ENCODE measurements around the gene SLC22A2.

SLC22A2 gene

GRCh38 chr6:160201061-160201460 is 57.6 kb downstream of the SLC22A2 start:
- H3K4me3 ChIP-seq (ENCODE audit: low read depth in 1 of 2, low read length in 2 of 2), result no peak overlapping the region
- H3K9ac ChIP-seq (ENCODE audit: low read depth, low read length), result no peak overlapping the region
- no peaks in the 10 kb centered on the region for H3K36me3 ChIP-seq (ENCODE audit: insufficient read depth, low read length)
- H3K4me2 ChIP-seq (ENCODE audit: insufficient read depth, low read length), result no peak overlapping the region
- no peak overlapping the region for H3K27ac ChIP-seq (ENCODE audit: low read length)
- no peak overlapping the region for H2AFZ ChIP-seq (ENCODE audit: low read depth, low read length)
- no peaks in the 10 kb centered on the region for H3K79me2 ChIP-seq (ENCODE audit: insufficient read depth, low read length)
- H4K20me1 ChIP-seq (ENCODE audit: insufficient read depth, low read length), result no peaks in the 10 kb centered on the region
- H3K27me3 ChIP-seq (ENCODE audit: insufficient read depth, low read length, poor library complexity), result no peaks in the 10 kb centered on the region
- no peaks in the 10 kb centered on the region for H3K9me3 ChIP-seq (ENCODE audit: insufficient read depth, low read length, severe bottlenecking)
- no peak for DNase-seq
- TF ChIP-seq EZH2 (IDR thresholded peaks at IDR 0.05; ENCODE audit: borderline replicate concordance, low read depth, low read length, severe bottlenecking), result no peak
- TF ChIP-seq, protein P1, sequence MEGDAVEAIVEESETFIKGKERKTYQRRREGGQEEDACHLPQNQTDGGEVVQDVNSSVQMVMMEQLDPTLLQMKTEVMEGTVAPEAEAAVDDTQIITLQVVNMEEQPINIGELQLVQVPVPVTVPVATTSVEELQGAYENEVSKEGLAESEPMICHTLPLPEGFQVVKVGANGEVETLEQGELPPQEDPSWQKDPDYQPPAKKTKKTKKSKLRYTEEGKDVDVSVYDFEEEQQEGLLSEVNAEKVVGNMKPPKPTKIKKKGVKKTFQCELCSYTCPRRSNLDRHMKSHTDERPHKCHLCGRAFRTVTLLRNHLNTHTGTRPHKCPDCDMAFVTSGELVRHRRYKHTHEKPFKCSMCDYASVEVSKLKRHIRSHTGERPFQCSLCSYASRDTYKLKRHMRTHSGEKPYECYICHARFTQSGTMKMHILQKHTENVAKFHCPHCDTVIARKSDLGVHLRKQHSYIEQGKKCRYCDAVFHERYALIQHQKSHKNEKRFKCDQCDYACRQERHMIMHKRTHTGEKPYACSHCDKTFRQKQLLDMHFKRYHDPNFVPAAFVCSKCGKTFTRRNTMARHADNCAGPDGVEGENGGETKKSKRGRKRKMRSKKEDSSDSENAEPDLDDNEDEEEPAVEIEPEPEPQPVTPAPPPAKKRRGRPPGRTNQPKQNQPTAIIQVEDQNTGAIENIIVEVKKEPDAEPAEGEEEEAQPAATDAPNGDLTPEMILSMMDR (IDR thresholded peaks at IDR 0.05; ENCODE audit: borderline replicate concordance, extremely low read depth, low read length, poor library complexity, severe bottlenecking), result no peak
- no peak for ATAC-seq (ENCODE audit: insufficient read depth, low read depth)
- H3K4me1 ChIP-seq (ENCODE audit: insufficient read depth, low read length), result no peaks in the 10 kb centered on the region

DNA sequence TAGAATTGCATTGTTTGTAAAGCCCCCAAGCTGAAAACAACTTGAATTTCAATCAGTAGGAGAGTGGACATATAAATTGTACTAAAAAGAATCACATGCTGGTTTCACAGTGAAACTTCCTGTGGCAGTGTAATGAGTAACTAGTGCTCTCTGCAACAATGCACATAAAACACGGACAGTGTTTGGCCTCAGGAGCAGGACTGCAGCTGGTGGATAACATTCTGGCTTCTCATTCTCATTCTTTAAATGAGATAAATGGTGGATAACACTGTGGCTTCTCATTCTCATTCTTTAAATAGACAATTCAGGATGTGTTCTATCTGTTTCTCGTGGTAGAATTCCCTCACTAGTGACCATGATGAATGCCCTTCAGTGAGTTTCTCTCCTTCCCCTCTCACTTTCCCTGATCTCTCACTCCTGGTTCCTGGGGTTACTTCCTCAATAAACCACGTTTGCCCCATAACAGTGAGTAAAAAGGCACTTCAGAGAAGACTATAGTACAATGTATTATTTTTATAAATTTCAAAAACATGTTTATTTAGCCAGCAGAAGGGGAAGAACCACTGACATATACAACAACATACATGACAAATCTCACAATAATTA is 59.9 kb downstream of the SLC22A2 start:
- H3K27ac ChIP-seq (ENCODE audit: low read length), result no peak overlapping the region
- H4K20me1 ChIP-seq (ENCODE audit: insufficient read depth, low read length), result no peaks in the 10 kb centered on the region
- H3K9ac ChIP-seq (ENCODE audit: low read depth, low read length), result no peak overlapping the region
- no peaks in the 10 kb centered on the region for H3K36me3 ChIP-seq (ENCODE audit: insufficient read depth, low read length)
- no peaks in the 10 kb centered on the region for H3K4me1 ChIP-seq (ENCODE audit: insufficient read depth, low read length)
- DNase-seq (no peak), ATAC-seq (ENCODE audit: insufficient read depth, low read depth) (no peak)
- H3K4me3 ChIP-seq (ENCODE audit: low read depth in 1 of 2, low read length in 2 of 2), result no peak overlapping the region
- H3K9me3 ChIP-seq (ENCODE audit: insufficient read depth, low read length, severe bottlenecking), result peaks cover 12% of the 10 kb centered on the region
- no peaks in the 10 kb centered on the region for H3K27me3 ChIP-seq (ENCODE audit: insufficient read depth, low read length, poor library complexity)
- no peak overlapping the region for H2AFZ ChIP-seq (ENCODE audit: low read depth, low read length)
- H3K79me2 ChIP-seq (ENCODE audit: insufficient read depth, low read length), result no peaks in the 10 kb centered on the region
- TF ChIP-seq, protein P1 (IDR thresholded peaks at IDR 0.05; ENCODE audit: borderline replicate concordance, extremely low read depth, low read length, poor library complexity, severe bottlenecking), result no peak
- no peak for TF ChIP-seq EZH2 (IDR thresholded peaks at IDR 0.05; ENCODE audit: borderline replicate concordance, low read depth, low read length, severe bottlenecking)
- no peak overlapping the region for H3K4me2 ChIP-seq (ENCODE audit: insufficient read depth, low read length)

DNA sequence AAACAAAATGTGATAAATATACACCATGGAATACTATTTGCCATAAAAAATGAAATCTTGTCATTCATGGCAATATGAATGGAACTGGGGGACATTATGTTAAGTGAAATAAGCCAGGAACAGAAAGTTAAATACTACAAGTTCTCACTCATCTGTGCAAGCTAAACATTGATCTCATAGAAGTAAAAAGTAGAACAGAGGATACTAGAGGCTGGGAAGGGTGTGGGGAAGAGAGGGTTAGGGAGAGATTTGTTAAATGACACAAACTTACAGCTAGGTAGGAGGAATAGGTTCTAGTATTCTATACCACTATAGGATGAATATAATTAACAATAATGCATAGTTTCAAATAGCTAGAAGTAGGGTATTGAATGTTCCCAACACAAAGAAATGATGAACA is 61.0 kb downstream of the SLC22A2 start:
- Histone ChIP-seq H3K4me2 (ENCODE audit: insufficient read depth, low read length) (no peak overlapping the region), H3K4me1 (ENCODE audit: insufficient read depth, low read length) (no peaks in the 10 kb centered on the region), H3K36me3 (ENCODE audit: insufficient read depth, low read length) (no peaks in the 10 kb centered on the region), H3K4me3 (ENCODE audit: low read depth in 1 of 2, low read length in 2 of 2) (no peak overlapping the region), H4K20me1 (ENCODE audit: insufficient read depth, low read length) (no peaks in the 10 kb centered on the region), H3K9me3 (ENCODE audit: insufficient read depth, low read length, severe bottlenecking) (peaks cover 17% of the 10 kb centered on the region), H3K9ac (ENCODE audit: low read depth, low read length) (no peak overlapping the region), H2AFZ (ENCODE audit: low read depth, low read length) (no peak overlapping the region), H3K27me3 (ENCODE audit: insufficient read depth, low read length, poor library complexity) (no peaks in the 10 kb centered on the region), H3K27ac (ENCODE audit: low read length) (no peak overlapping the region), H3K79me2 (ENCODE audit: insufficient read depth, low read length) (no peaks in the 10 kb centered on the region)
- TF ChIP-seq EZH2 (IDR thresholded peaks at IDR 0.05; ENCODE audit: borderline replicate concordance, low read depth, low read length, severe bottlenecking), result no peak
- TF ChIP-seq, protein P1 (IDR thresholded peaks at IDR 0.05; ENCODE audit: borderline replicate concordance, extremely low read depth, low read length, poor library complexity, severe bottlenecking), result no peak
- DNase-seq (no peak), ATAC-seq (ENCODE audit: insufficient read depth, low read depth) (no peak)

All from DND-41 (cell line).